HG03139 (cell line): ENCODE measurements around the gene RSPH9.

Experiments used
- ATAC-seq: cut with Tn5 transposase; IDR thresholded peaks from one replicate; pipeline ENCODE4 v1.9.1; 2021; ENCODE audit not compliant: unreplicated experiment

RSPH9 gene

DNA sequence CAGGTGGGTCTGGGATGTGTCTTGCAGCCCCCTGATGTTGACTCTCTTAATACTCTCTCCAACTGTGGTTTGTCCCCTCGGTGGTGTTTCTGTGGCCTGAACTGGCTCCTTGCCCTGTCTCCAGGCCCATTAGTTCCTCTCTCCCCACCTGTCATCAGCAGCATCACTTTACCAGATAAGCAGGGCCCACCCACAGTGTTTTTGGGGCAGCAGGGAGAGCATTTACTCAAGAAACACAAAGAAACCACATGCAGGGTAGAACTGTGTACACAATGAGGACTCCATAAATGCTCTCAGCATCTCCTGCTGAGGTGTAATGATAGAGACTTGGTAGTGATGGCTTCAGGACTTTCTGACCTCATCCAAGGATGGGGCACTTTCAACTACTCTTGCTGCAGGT, 62.9 kb downstream of the RSPH9 start:
- no peak for ATAC-seq

DNA sequence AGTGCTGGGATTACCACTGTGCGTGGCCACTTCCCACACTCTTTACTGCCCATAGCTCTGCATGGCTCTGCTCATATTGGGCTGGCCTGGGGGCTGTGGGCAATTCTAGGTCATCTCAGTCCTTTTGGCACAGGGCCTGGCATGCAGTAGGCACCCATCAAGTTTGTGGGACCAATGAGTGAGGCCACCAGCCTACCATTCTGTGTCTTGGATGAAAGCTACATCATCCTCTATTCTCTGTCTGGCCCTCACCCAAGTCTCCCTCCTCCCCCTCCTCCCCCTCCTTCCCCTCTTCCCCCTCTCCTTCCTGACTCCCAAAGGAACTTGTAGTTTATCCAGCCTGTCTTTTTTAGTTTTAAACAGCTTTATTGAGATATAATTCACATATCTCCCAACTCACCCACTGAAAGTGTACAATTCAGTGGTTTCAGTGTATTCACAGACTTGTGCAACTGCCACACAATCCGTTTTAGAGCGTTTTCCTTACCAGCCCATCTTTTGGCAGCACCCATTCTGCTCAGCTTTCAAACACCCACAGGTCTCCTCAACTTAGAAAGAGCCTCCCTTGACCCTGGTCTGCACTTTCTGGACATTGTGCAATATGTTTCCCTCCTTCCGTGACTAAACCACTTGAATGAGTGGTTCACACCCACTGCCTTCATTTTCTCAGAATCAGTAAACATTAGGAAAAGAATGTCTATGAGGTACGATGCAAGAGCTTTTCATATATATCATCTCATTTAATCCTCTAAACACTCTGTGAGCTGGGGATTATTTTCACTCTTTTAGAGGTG, 64.2 kb downstream of the RSPH9 start:
- ATAC-seq = no peak

DNA sequence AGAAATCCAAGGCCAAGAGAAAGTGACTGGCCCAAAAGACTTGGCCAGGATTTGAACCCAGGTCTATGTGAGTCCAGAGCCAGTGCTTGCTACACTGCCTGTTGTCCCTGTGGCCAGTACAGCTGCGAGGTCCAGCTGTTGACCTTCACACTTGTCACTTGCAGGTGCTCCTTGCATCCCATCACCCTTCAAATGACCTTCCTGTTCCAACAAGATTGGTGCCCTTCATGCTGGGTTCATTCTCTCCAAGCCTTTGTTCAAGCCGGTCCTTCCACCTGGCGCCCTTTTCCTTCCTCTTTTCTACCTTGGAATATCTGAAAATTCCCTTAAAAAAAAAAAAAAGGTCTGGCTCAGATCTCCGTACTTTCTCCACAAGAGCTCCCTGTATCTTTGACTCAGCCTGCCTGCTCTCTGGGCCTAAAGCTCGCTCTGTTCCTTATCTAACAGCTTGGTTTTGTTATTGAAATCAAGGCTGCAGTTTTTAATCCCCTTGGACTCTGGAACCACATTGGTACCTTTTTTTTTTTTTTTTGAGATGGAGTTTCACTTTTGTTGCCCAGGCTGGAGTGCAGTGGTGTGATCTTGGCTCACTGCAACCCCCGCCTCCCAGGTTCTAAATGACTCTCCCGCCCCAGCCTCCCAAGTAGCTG, 64.9 kb downstream of the RSPH9 start:
- no peak for ATAC-seq

DNA sequence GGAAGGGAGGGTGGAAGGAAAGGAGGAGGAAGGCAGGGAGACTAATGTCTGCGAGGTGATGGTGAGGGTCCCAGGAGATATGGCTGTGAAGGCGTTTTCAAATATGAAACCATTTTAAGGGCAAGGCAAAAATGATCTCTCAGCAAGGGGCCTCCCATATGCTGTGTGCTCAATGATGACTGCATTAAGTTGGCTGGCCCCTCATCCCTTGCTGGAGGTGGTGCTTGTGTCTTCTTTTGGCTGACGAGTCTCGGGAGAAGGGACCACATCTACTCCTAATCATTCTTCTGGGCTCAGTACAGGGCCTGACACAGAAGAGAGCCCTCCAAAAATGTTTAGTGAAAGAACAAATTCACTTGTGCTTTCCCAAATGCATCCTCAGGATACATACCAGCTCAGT, 65.7 kb downstream of the RSPH9 start:
- ATAC-seq = no peak

DNA sequence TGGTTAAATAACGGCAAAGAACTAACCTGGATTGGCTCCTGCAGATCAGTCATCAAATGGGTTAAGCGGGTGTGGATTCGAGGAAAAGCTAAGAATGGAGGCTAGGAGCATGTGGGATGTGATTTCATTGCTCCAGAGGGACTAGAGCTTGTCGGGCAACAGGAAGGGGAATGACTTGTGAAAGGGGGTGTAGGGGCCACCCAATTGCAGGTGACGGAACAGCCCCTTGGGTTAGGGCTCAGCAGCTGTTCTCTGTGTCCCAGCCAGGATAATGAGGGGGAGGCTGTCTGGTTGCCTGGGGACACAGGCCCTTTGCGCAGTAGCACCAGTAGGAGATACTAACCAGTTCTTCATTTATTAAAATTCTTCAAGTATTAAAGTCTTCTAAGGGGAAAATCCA, 67.7 kb downstream of the RSPH9 start:
- no peak for ATAC-seq

DNA sequence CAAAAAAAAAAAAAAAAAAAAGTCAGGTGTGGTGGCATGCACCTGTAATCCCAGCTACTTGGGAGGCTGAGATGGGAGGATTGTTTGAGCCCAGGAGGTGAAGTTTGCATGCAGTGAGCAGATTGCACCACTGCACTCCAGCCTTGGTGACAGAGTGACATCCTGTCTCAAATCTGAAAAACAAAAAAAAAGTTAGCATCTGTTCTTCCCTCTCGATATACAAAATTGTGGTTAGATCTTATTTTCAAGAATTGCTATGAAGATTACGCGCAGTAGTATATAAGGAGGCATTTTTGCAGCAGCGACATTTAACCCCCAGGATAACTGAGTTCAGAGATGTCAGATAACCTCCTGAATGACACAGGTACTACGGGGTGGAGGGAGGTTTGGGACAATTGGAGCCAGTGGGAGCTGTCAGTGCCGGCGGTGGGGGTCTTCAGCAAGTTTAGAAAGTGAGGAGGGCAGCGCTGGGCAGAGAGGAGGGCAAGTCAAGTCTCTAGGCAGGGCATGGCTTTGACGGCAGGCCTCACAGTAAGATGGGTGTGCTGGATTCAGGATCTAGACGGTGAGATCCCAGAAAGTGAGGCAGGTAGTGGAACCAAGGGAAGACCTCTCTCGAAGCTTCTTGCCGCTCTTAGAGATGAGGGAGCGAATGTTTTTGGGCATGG, 68.9 kb downstream of the RSPH9 start:
- ATAC-seq = no peak

DNA sequence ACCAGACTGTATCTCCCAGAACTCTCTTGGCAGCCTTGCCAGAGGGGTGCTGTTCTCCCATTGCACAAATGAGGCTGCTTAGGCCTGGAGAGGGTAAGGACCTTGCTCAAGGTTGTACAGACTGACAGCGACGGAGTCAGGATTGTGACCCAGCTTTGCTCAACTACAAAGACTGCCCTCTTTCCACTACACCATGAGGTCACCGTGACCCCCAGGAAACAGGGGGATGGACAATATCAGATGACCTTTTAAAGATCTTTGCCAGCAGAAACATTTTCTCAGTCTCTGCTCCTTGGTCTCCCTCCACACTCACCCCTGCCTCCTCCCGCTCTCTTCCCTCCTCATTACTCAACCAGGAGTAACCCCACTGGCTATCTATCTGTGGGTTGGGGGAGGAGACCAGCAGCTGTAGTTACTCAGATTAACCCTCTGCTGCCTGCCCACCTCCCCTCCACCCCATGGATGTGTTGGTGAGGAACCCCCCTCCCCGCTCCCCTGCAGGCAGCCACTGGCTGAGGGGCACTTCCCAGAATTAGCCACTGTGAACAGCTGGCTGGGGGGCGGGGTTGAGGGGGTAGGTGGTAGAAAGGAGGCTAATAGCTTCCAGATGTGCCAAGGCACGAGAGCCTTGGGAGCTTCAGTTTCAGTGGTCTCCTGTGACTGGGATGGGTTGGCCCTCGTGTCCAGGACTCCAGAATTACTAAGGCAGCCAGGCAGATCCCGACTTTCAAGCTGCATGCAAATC, 69.6 kb downstream of the RSPH9 start:
- peak; percentile 12 for ATAC-seq

DNA sequence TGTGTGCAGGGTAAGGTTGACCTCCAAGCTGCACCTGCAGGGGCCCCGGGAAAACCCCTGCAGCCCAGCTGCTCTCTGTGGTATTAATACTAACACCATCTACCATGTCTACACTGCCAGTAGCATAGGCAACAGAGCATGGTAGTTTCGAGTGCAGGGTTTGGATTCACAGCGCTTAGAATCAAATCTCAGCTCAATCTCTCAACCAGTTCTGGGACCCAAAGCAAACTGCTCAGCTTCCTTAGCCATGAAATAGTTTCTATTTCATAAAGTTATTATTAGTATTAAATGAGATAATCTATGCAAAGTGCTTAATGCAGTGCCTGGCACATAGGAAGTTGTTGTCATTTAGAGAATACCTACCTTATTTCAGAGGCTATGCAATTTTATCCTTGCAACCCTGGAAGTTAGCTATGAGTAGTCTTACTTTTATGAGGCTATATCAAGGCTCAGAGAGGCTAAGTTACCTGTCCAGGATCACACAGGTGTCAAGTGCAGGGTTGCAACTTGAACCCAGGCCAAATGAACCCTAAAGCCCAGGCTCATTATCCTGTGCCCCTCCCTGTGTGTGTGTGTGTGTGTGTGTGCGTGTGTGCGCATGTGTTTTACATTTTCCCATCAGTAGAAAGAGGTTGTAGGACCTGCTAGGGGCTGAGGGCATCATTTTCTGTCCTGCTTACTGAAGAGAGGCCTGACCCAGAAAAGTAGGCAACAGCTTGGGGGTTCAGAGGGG, 70.4 kb downstream of the RSPH9 start:
- ATAC-seq = peak; percentile 81

DNA sequence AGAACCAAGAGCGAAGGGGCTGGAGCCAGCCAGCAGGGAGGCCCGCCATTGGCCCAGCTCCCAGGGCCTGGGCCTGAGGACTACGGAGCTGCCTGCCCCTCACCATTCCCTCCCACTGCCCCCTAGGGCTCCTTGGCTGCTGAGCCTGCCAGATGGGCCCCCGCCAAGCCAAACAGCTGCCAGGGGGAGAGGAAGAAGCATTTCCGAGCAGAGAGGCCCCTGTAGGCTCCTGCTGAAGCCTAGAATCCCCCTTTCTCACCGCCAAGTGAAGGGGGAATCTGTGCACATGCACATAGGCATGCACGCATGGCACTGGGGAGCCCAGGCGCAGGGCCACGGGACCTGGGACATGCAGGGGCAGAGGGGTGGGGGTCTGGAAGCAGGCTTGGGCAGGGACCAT, 71.3 kb downstream of the RSPH9 start:
- no peak for ATAC-seq

DNA sequence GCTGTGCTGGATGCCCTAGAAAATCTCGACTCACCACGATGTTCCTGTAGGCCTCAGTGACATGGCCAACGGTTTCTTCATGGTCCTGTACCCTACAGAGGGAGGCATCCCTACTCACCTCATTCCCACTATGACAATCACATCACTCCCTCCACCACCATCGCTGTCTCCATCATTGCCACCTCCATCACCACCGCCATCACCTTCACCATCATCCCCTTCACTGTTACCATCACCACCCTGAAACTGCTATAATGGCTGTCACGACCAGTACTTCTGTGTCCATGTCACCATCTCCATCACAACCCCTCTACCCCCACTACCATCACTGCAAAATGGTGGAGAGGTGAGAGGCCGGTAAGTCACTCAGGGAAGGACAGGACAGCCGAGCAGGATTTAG, 72.6 kb downstream of the RSPH9 start:
- no peak for ATAC-seq

DNA sequence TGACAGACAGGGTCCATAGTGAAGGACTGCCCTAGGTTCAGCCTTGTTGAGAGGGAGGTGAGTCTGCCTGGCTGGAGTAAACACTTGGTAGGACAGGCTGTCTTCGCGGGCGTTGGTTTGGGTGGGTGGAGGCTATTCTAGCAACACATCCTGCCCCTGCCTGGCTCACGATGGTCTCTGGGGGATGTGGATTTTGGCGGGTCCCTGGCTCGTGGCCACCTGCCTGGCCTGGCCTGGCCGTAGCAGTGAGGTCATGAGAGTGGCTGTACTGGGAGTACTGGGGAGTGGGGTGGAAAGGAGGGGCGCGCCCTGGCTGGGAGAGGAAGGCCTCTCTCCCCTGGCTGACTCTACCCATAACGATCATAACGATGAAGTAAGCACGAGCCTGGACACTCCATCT, 73.0 kb downstream of the RSPH9 start:
- ATAC-seq = no peak

DNA sequence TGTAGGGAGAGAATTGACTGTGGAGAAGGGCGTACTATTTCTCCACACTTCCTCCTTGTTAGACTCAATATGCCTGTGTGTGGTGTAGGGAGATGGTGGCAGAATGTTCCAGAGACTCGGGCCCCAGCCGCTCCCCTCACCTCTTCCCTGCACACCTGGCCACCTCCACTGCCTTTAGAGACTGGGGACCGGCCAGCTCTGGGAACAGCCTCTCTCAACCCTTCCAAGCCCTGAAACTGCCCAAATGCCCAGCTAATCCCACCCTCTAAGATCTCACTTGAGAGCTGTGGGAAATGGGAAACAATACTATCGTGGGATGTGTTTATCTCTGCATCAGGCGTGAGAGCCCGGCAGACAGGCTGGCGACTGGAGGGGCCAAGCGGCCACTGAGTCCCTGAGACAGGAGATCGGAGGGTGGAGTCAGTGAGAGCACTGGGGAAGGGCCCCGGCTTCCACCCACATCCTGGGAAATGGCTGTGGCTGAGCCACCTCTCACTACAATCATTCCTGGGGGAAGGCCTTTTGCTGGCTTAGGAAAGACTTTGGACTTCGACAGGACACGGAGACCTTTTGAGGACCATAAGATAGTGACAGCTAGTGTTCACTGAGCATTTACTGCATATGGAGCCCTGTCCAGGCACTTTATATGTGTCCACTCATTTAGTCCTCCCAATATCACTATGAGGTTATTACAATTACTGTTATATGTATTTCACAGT, 73.7 kb downstream of the RSPH9 start:
- ATAC-seq = no peak

DNA sequence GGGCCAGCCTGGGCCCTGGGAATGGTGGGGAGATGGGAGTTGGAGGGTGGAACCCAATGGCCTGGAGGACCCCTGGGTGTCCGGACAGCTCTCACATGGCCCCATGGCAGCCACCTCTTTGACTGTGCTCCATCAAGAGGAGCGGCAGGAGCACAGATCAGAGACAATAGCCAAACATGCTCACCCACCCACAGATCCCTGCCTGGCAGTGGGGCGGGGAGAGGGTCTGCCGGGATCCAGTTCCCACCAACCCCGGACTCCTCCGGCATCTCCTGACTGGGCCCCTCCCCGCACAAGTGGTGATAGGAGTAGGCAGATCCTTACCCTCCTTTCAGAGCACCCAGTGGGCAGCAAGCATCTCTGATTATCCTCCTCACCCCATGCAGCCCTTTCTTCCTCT, 74.7 kb downstream of the RSPH9 start:
- no peak for ATAC-seq

DNA sequence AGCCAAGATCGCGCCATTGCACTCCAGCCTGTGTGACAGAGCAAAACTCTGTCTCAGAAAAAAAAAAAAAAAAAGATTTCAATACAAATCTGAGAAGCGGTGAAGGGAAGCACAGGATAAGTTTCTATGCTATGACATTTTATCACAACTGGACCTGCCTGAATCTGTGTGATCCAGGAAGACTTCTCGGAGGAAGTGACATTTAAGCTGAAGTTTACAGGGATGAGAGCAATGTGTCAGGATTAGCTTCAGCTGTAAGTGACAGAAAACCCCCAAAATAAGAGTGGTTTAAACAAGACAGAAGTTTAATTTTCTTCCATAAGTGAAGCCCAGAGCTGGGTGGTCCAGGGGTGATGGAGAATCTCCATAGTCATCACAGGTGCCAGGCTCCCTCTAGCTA, 76.2 kb downstream of the RSPH9 start:
- no peak for ATAC-seq
